Measurements from ENCODE around the gene ACBD6.

ACBD6 gene

GRCh38 chr1:180358649-180359048 is 143.7 kb downstream of the ACBD6 start:
- CTCF ChIA-PET: interaction anchor here (0.6 to 1.1 kb wide), 2 partner anchors 9 to 80 kb away, joined by 3 to 4 read pairs; no protein-coding TSS in a partner anchor
- TF ChIP-seq GLIS1 (tag by site-specific recombination; IDR thresholded peaks at IDR 0.05) (peak; percentile 26; the same call in 1 of the 2 replicates), OSR2 (tag by site-specific recombination; IDR thresholded peaks at IDR 0.05) (peak; percentile 52; the same call in 1 of the 2 replicates), ZSCAN16 (tag by site-specific recombination; IDR thresholded peaks at IDR 0.05) (no peak), ZNF692 (tag by site-specific recombination; IDR thresholded peaks at IDR 0.05) (no peak), HOXD13 (CRISPR knock-in tag; IDR thresholded peaks at IDR 0.05; ENCODE audit: borderline replicate concordance) (no peak), ZBTB17 (tag by site-specific recombination; IDR thresholded peaks at IDR 0.05) (peak; percentile 88)

DNA sequence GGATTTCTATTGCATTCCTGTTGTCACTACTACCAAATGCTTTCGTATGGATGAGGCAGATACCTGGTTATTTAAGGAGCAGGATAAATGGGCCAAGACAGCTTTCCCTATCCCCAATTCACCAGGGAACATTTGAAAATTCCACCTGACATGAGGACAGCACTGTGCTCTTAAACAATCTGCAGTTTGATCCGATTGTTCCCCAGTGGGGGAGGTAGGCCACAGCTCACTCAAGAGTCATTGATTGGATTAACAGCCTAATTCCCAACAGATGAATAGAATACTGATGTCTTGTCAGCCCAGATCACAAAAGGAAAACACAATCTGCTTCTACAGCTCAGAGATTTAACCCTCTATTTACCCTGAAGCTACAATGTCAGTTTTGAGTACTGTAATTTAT is 148.4 kb downstream of the ACBD6 start:
- CTCF ChIA-PET: interaction anchor here (0.6 to 1.3 kb wide), 6 partner anchors 13 to 175 kb away, joined by 3 to 4 read pairs (median 3); no protein-coding TSS in a partner anchor
- Histone ChIP-seq H3K27ac (ENCODE audit: extremely low read depth, low read depth, low read length) (no peak overlapping the region), H3K9me3 (ENCODE audit: control insufficient read depth, insufficient read depth, low read depth, low read length) (no peaks in the 10 kb centered on the region), H3K4me3 (ENCODE audit: low read depth, low read length) (no peak overlapping the region), H3K36me3 (ENCODE audit: control insufficient read depth in 2 of 2, insufficient read depth in 1 of 2, low read length in 2 of 2) (no peaks in the 10 kb centered on the region), H3K4me1 (ENCODE audit: control insufficient read depth, insufficient read depth, low read length) (peaks cover 3% of the 10 kb centered on the region; the same call in 1 of the 2 replicates)
- TF ChIP-seq ZBTB17 (tag by site-specific recombination; IDR thresholded peaks at IDR 0.05) (0 out of 2 replicates have a peak, but pooled peaks have one; percentile 23), ZNF514 (tag by site-specific recombination; IDR thresholded peaks at IDR 0.05) (no peak)
- POLR2A ChIA-PET: no interaction called here

More at GRCh38 chr1:180358649-180359048, 143.7 kb downstream of the ACBD6 start:
- POLR2A ChIA-PET: no interaction called here
- Histone ChIP-seq H3K27ac (ENCODE audit: extremely low read depth, low read depth, low read length) (no peak overlapping the region), H3K9me3 (ENCODE audit: control insufficient read depth, insufficient read depth, low read depth, low read length) (no peaks in the 10 kb centered on the region), H3K4me3 (ENCODE audit: low read depth, low read length) (no peak overlapping the region), H3K4me1 (ENCODE audit: control insufficient read depth, insufficient read depth, low read length) (peaks cover 16% of the 10 kb centered on the region), H3K36me3 (ENCODE audit: control insufficient read depth in 2 of 2, insufficient read depth in 1 of 2, low read length in 2 of 2) (no peaks in the 10 kb centered on the region)

DNA sequence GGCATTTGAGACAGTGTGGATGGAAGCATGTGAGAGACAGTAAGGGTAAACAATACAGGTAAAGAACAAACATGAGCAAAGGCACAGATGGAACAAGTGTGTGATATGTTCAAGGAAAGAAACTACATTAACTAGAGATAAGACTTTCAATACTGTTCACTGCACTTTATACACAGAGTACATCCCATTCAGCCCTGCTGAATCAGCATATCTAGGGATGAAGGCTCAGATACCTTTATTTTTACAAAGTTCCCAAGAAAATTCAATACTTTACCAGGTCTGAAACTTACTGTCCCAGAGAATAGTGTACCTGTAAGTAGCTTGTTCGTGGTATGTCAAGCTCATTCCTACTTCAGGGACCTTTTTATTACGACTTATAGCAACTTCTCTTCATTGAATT is 149.8 kb downstream of the ACBD6 start:
- H3K4me3 ChIP-seq (ENCODE audit: low read depth, low read length): no peak overlapping the region
- no peaks in the 10 kb centered on the region for H3K9me3 ChIP-seq (ENCODE audit: control insufficient read depth, insufficient read depth, low read depth, low read length)
- TF ChIP-seq ZNF530 (tag by site-specific recombination; IDR thresholded peaks at IDR 0.05; ENCODE audit: low read depth) (no peak), SP7 (tag by site-specific recombination; IDR thresholded peaks at IDR 0.05) (no peak), MZF1 (tag by site-specific recombination; IDR thresholded peaks at IDR 0.05; ENCODE audit: borderline replicate concordance) (no peak), ZNF239 (tag by site-specific recombination; IDR thresholded peaks at IDR 0.05) (no peak), HOXA7 (CRISPR knock-in tag; IDR thresholded peaks at IDR 0.05; ENCODE audit: borderline replicate concordance) (no peak)
- H3K4me1 ChIP-seq (ENCODE audit: control insufficient read depth, insufficient read depth, low read length): no peaks in the 10 kb centered on the region
- ChIA-PET CTCF (interaction anchor here (1.4 kb wide), 1 partner anchor 100 kb away, joined by 6 read pairs; no protein-coding TSS in a partner anchor), POLR2A (no interaction called here)
- no peak overlapping the region for H3K27ac ChIP-seq (ENCODE audit: extremely low read depth, low read depth, low read length)
- no peaks in the 10 kb centered on the region for H3K36me3 ChIP-seq (ENCODE audit: control insufficient read depth in 2 of 2, insufficient read depth in 1 of 2, low read length in 2 of 2)

DNA sequence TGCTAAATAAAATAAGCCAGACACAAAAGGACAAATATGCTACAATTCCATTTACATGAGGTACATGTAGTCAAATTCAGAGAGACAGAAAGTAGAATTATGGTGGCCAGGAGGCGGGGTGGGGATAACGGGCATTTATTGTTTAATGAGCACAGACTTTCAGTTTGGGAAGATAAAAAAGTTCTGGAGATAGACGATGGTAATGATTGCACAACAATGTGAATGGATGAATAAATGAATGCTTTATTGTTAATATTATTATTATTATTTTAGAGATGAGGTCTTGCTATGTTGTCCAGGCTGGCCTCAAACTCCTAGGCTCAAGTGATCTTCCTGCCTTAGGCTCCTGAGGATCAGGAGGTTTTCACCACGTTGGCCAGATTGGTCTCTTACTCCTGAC is 150.4 kb downstream of the ACBD6 start:
- CTCF ChIA-PET: no interaction called here
- Histone ChIP-seq H3K9me3 (ENCODE audit: control insufficient read depth, insufficient read depth, low read depth, low read length) (no peaks in the 10 kb centered on the region), H3K27ac (ENCODE audit: extremely low read depth, low read depth, low read length) (no peak overlapping the region), H3K36me3 (ENCODE audit: control insufficient read depth in 2 of 2, insufficient read depth in 1 of 2, low read length in 2 of 2) (no peaks in the 10 kb centered on the region), H3K4me1 (ENCODE audit: control insufficient read depth, insufficient read depth, low read length) (no peaks in the 10 kb centered on the region), H3K4me3 (ENCODE audit: low read depth, low read length) (no peak overlapping the region)
- POLR2A ChIA-PET: no interaction called here
- TF ChIP-seq ZNF830 (tag by site-specific recombination; IDR thresholded peaks at IDR 0.05; ENCODE audit: low read depth): no peak
- no peak for TF ChIP-seq ZNF654 (tag by site-specific recombination; IDR thresholded peaks at IDR 0.05; ENCODE audit: low read depth)
- TF ChIP-seq ZNF398 (tag by site-specific recombination; IDR thresholded peaks at IDR 0.05): no peak
- TF ChIP-seq ZFP3 (tag by site-specific recombination; IDR thresholded peaks at IDR 0.05; ENCODE audit: low read depth): no peak
- TF ChIP-seq, protein P1, sequence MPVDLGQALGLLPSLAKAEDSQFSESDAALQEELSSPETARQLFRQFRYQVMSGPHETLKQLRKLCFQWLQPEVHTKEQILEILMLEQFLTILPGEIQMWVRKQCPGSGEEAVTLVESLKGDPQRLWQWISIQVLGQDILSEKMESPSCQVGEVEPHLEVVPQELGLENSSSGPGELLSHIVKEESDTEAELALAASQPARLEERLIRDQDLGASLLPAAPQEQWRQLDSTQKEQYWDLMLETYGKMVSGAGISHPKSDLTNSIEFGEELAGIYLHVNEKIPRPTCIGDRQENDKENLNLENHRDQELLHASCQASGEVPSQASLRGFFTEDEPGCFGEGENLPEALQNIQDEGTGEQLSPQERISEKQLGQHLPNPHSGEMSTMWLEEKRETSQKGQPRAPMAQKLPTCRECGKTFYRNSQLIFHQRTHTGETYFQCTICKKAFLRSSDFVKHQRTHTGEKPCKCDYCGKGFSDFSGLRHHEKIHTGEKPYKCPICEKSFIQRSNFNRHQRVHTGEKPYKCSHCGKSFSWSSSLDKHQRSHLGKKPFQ (tag by site-specific recombination; IDR thresholded peaks at IDR 0.05): no peak
- TF ChIP-seq ZNF488 (tag by site-specific recombination; IDR thresholded peaks at IDR 0.05): no peak
- no peak for TF ChIP-seq ZNF184 (tag by site-specific recombination; IDR thresholded peaks at IDR 0.05)
- no peak for TF ChIP-seq ZNF76 (tag by site-specific recombination; IDR thresholded peaks at IDR 0.05; ENCODE audit: borderline replicate concordance, low read depth)
- TF ChIP-seq ZNF174 (tag by site-specific recombination; IDR thresholded peaks at IDR 0.05): no peak
- no peak for TF ChIP-seq ZNF555 (tag by site-specific recombination; conservative IDR thresholded peaks at IDR 0.05)
- TF ChIP-seq ZNF155 (tag by site-specific recombination; IDR thresholded peaks at IDR 0.05): no peak
- no peak for TF ChIP-seq ZNF558 (tag by site-specific recombination; IDR thresholded peaks at IDR 0.05)

Data from HEK293 (cell line).